Measurements from ENCODE around the gene CYP21A2. TPM values are rescaled to one million over a fixed set of nuclear protein-coding genes. Genes with fewer than 3 reads are reported as not detected.

The CYP21A2 gene
- total RNA-seq, 1 donor: 0.09 TPM

- no peak for TF ChIP-seq CTCF (IDR thresholded peaks at IDR 0.05; ENCODE audit: insufficient read depth, low read length)
- no peak overlapping the region for H3K4me3 ChIP-seq (ENCODE audit: low read depth, low read length)
- no peak for DNase-seq (ENCODE audit: low read depth)
These were observed 35.4 kb downstream of the CYP21A2 start for GRCh38 chr6:32073613-32074012.

- H3K4me3 ChIP-seq (ENCODE audit: low read depth, low read length): no peak overlapping the region
- no peak for DNase-seq (ENCODE audit: low read depth)
- no peak for TF ChIP-seq CTCF (IDR thresholded peaks at IDR 0.05; ENCODE audit: insufficient read depth, low read length)
These were observed 36.8 kb downstream of the CYP21A2 start for GRCh38 chr6:32074996-32075532.

- DNase-seq (ENCODE audit: low read depth): no peak
- H3K4me3 ChIP-seq (ENCODE audit: low read depth, low read length): no peak overlapping the region
- no peak for TF ChIP-seq CTCF (IDR thresholded peaks at IDR 0.05; ENCODE audit: insufficient read depth, low read length)
These were observed 37.6 kb downstream of the CYP21A2 start for GRCh38 chr6:32075781-32076180.

- H3K4me3 ChIP-seq (ENCODE audit: low read depth, low read length): no peak overlapping the region
- TF ChIP-seq CTCF (IDR thresholded peaks at IDR 0.05; ENCODE audit: insufficient read depth, low read length): no peak
- peak; percentile 95 for DNase-seq (ENCODE audit: low read depth)
These were observed 38.1 kb downstream of the CYP21A2 start for GRCh38 chr6:32076321-32076809.

- DNase-seq (ENCODE audit: low read depth): no peak
- peak; percentile 2 for TF ChIP-seq CTCF (IDR thresholded peaks at IDR 0.05; ENCODE audit: insufficient read depth, low read length)
- no peak overlapping the region for H3K4me3 ChIP-seq (ENCODE audit: low read depth, low read length)
These were observed 41.5 kb downstream of the CYP21A2 start for GRCh38 chr6:32079566-32080290.

GRCh38 chr6:32081168-32081990 lies 43.2 kb downstream of the CYP21A2 start:
- no peak overlapping the region for H3K4me3 ChIP-seq (ENCODE audit: low read depth, low read length)
- TF ChIP-seq CTCF (IDR thresholded peaks at IDR 0.05; ENCODE audit: insufficient read depth, low read length): no peak
- peak; percentile 90 for DNase-seq (ENCODE audit: low read depth)
